CD4-positive, alpha-beta T cell (primary cell): ENCODE data around the gene CDK5R1. TPM values are rescaled to one million over a fixed set of nuclear protein-coding genes. Genes with fewer than 3 reads are reported as not detected.

Experiments used
- ATAC-seq: fragments of 200-7000 bp; cut with Tn5 transposase; one replicate; pipeline ENCODE4 v1.10.0; 2022; ENCODE audit warnings: mild to moderate bottlenecking; ENCODE audit not compliant: poor library complexity
- CTCF ChIA-PET: fragments of 350-600 bp; sonication (Branson Sonifier 250); formaldehyde crosslinking; loops from one replicate; lab custom pipeline; 2021; ENCODE audit warnings: antibody characterized with exemption, inconsistent platforms; lab: Charles Lee
- POLR2A ChIA-PET: fragments of 350-600 bp; sonication (Branson Sonifier 250); formaldehyde crosslinking; loops from one replicate; lab custom pipeline; 2021; ENCODE audit warnings: antibody characterized with exemption, inconsistent platforms; lab: Charles Lee
- DNase-seq, 14 experiments: peaks; one replicate each; pipeline ENCODE4 v3.0.0-alpha.2; 2013 to 2020; ENCODE audit warnings: mixed read lengths in 2 of 14
- H3K27ac ChIP-seq, 2 donors: one replicate each; pipeline versions ENCODE4 v1.5.1 to v1.7.0; 2013; ENCODE audit warnings: low read length in 2 of 2, low read depth in 1 of 2, mild to moderate bottlenecking in 1 of 2
- H3K27me3 ChIP-seq, 2 experiments: 1 replicate in 1 of 2; 2 replicates in 1 of 2; pipeline versions ENCODE4 v1.6.1 to v1.7.0; 2013; ENCODE audit warnings: low read length in 2 of 2, control low read depth in 1 of 2, mild to moderate bottlenecking in 1 of 2, moderate library complexity in 1 of 2; ENCODE audit not compliant: insufficient read depth in 2 of 2, control insufficient read depth in 1 of 2
- H3K36me3 ChIP-seq: one replicate; pipeline ENCODE4 v1.6.1; 2013; ENCODE audit warnings: low read length, control low read depth; ENCODE audit not compliant: insufficient read depth
- H3K4me1 ChIP-seq: one replicate; pipeline ENCODE4 v1.6.1; 2013; ENCODE audit warnings: low read length, control low read depth; ENCODE audit not compliant: insufficient read depth
- H3K4me3 ChIP-seq: one replicate; pipeline ENCODE4 v1.5.1; 2013; ENCODE audit warnings: mild to moderate bottlenecking, low read length, moderate library complexity
- H3K9me3 ChIP-seq, 2 experiments: 1 replicate in 1 of 2; 2 replicates in 1 of 2; pipeline versions ENCODE4 v1.6.1 to v1.7.0; 2013; ENCODE audit warnings: low read length in 2 of 2, mild to moderate bottlenecking in 2 of 2, control low read depth in 1 of 2, moderate library complexity in 1 of 2; ENCODE audit not compliant: control insufficient read depth in 1 of 2, insufficient read depth in 1 of 2
- H3K27ac Mint-ChIP-seq: one replicate; pipeline ENCODE4 v1.8.0; 2020; ENCODE audit warnings: mixed read lengths
- H3K27me3 Mint-ChIP-seq: one replicate; pipeline ENCODE4 v1.8.0; 2021; ENCODE audit warnings: mixed read lengths
- H3K36me3 Mint-ChIP-seq: one replicate; pipeline ENCODE4 v1.8.0; 2021; ENCODE audit warnings: low read depth, mixed read lengths
- H3K4me1 Mint-ChIP-seq: one replicate; pipeline ENCODE4 v1.8.0; 2021; ENCODE audit warnings: low read depth, mixed read lengths
- H3K4me3 Mint-ChIP-seq: one replicate; pipeline ENCODE4 v1.8.0; 2020; ENCODE audit warnings: mild to moderate bottlenecking, mixed read lengths
- H3K9me3 Mint-ChIP-seq: one replicate; pipeline ENCODE4 v1.8.0; 2020; ENCODE audit warnings: mixed read lengths
- intact Hi-C, 2 experiments: fragments of 100-400 bp; cut with DNase I in 1 of 2; cut with micrococcal nuclease in 1 of 2; formaldehyde crosslinking; loops; one replicate each; pipeline versions ENCODE4 v1.15.1 to v1.9.0; 2023 to 2025; cut with DNase I, micrococcal nuclease
- total RNA-seq, 174 experiments: library from RNA in 2 of 174; stranded (reverse) in 2 of 174; gene quantifications; one replicate each; pipeline ENCODE4 v1.2.3 and lab custom pipeline; 2021 to 2026
- TF ChIP-seq, protein P1 (sequence below): fragments of 200-600 bp; IDR thresholded peaks from one replicate; pipeline ENCODE4 v1.8.0; 2022; ENCODE audit warnings: antibody characterized with exemption, mild to moderate bottlenecking

Gene CDK5R1
- total RNA-seq, 2 experiments from 2014 or later = 21.7 to 22.5 TPM

DNA sequence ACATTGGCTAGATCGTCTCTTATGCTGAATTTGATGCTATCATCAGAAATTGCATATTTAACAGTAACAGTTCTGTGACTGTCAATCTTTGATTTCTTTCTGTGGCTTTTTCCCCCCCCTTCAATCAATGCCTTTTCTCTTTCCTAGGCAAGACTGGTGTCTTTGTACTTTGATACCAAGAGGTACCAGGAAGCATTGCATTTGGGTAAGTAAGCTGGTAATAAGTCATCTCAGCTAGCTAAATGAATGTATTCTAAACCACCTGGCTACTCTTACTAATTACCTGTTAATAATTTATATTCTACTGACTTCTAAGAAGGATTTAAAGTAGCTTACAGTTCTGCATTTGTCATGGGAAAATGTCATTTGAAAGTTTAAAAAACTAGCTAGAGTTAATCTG lies 22.4 kb upstream of the CDK5R1 start:
- ChIA-PET POLR2A (no interaction called here), CTCF (interaction anchor here (3.4 to 5.5 kb wide), 3 partner anchors 19 to 290 kb away, joined by 15 to 37 read pairs (median 28); partner anchors contain the start of gene PSMD11)
- no peak overlapping the region for H3K4me3 ChIP-seq
- Mint-ChIP-seq H3K9me3 (no peaks in the 10 kb centered on the region), H3K36me3 (peaks cover 89% of the 10 kb centered on the region), H3K4me1 (peaks cover 20% of the 10 kb centered on the region), H3K27ac (no peak overlapping the region), H3K27me3 (no peaks in the 10 kb centered on the region), H3K4me3 (no peak overlapping the region)
- H3K36me3 ChIP-seq = peaks cover 68% of the 10 kb centered on the region
- DNase-seq (no peak), ATAC-seq (no peak)
- intact Hi-C loops = no loop called here
- H3K9me3 ChIP-seq = no peaks in the 10 kb centered on the region
- no peaks in the 10 kb centered on the region for H3K4me1 ChIP-seq
- TF ChIP-seq, protein P1, sequence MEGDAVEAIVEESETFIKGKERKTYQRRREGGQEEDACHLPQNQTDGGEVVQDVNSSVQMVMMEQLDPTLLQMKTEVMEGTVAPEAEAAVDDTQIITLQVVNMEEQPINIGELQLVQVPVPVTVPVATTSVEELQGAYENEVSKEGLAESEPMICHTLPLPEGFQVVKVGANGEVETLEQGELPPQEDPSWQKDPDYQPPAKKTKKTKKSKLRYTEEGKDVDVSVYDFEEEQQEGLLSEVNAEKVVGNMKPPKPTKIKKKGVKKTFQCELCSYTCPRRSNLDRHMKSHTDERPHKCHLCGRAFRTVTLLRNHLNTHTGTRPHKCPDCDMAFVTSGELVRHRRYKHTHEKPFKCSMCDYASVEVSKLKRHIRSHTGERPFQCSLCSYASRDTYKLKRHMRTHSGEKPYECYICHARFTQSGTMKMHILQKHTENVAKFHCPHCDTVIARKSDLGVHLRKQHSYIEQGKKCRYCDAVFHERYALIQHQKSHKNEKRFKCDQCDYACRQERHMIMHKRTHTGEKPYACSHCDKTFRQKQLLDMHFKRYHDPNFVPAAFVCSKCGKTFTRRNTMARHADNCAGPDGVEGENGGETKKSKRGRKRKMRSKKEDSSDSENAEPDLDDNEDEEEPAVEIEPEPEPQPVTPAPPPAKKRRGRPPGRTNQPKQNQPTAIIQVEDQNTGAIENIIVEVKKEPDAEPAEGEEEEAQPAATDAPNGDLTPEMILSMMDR = no peak
- H3K27me3 ChIP-seq = no peaks in the 10 kb centered on the region
- H3K27ac ChIP-seq = no peak overlapping the region

DNA sequence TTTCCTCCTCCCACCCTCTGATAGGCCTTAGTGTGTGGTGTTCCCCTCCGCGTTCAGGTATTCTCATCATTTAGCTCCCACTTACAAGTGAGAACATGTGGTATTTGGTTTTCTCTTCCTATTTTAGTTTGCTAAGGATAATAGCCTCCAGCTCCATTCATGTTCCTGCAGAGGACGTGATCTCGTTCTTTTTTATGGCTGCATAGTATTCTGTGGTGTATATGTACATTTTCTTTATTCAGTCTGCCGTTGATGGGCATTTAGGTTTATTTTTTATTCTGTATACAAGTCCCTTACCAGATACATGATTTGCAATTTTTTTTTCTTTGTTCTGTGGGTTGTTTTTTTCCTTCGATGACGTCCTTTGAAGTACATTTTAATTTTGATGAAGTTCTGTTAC lies 18.8 kb upstream of the CDK5R1 start:
- DNase-seq = no peak
- no peak overlapping the region for H3K27ac Mint-ChIP-seq
- Histone ChIP-seq H3K4me3 (no peak overlapping the region), H3K27me3 (no peaks in the 10 kb centered on the region), H3K36me3 (peaks cover 73% of the 10 kb centered on the region), H3K9me3 (no peaks in the 10 kb centered on the region), H3K4me1 (no peaks in the 10 kb centered on the region), H3K27ac (no peak overlapping the region)
- ChIA-PET POLR2A (no interaction called here), CTCF (interaction anchor here (1.5 kb wide), 1 partner anchor 55 kb away, joined by 3 read pairs; no protein-coding TSS in a partner anchor)
- intact Hi-C loops = no loop called here
- TF ChIP-seq, protein P1 = no peak
- H3K36me3 Mint-ChIP-seq = peaks cover 86% of the 10 kb centered on the region
- H3K9me3 Mint-ChIP-seq = no peaks in the 10 kb centered on the region
- ATAC-seq = no peak
- H3K4me1 Mint-ChIP-seq = peaks cover 8% of the 10 kb centered on the region
- no peaks in the 10 kb centered on the region for H3K27me3 Mint-ChIP-seq
- no peak overlapping the region for H3K4me3 Mint-ChIP-seq

DNA sequence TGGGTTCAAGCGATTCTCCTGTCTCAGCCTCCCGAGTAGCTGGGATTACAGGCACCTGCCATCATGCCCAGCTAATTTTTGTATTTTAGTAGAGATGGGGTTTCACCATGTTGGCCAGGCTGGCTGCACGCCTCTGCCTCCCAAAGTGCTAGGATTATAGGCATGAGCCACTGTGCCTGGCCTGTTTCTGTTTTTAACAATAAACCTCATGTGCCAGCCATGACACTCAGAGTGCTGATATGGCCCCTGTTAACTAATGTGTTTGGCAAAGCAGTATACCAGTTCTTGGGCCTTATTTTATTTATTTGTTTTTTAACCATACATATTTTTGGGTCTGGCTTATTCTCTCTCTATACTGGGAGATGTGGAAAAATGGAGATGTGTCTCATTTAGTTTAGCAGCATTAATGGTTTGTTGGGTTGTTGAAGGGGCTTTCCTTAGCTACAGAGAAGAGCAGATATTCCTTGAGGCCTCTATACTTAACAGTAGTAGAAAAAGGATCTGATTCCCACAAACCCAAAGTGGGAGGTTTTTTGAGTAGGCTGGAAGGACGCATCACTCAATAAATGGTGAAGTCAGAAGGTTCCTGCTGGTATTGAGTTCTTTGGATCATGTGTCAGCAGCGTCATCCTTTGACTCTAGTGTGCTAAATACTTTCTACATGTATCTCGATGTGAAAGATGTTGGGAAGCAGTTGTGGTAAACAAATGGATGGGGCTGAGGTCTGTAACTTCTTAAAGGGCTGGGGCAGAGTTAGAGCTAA lies 16.2 kb upstream of the CDK5R1 start:
- no peaks in the 10 kb centered on the region for H3K9me3 Mint-ChIP-seq
- intact Hi-C loops = no loop called here
- no peak overlapping the region for H3K27ac Mint-ChIP-seq

More for the DNA sequence above, 16.2 kb upstream of the CDK5R1 start:
- no peaks in the 10 kb centered on the region for H3K4me1 ChIP-seq
- H3K36me3 Mint-ChIP-seq = peaks cover 92% of the 10 kb centered on the region
- ChIA-PET CTCF (interaction anchor here (1.6 to 1.7 kb wide), 2 partner anchors 8 to 138 kb away, joined by 4 to 6 read pairs; no protein-coding TSS in a partner anchor), POLR2A (interaction anchor here (1.1 kb wide), 1 partner anchor 13 kb away, joined by 4 read pairs; no protein-coding TSS in a partner anchor)
- H3K4me1 Mint-ChIP-seq = peaks cover 20% of the 10 kb centered on the region
- ATAC-seq (no peak), DNase-seq (no peak)
- H3K27me3 Mint-ChIP-seq = no peaks in the 10 kb centered on the region
- H3K27ac ChIP-seq = no peak overlapping the region
- no peaks in the 10 kb centered on the region for H3K27me3 ChIP-seq
- TF ChIP-seq, protein P1 = no peak
- no peak overlapping the region for H3K4me3 Mint-ChIP-seq
- peaks cover 77% of the 10 kb centered on the region for H3K36me3 ChIP-seq
- H3K4me3 ChIP-seq = no peak overlapping the region
- no peaks in the 10 kb centered on the region for H3K9me3 ChIP-seq
